HUES48 (cell line): ENCODE results near the gene DPP4.

ENCODE experiments used
- H3K27ac ChIP-seq: one replicate; pipeline ENCODE4 v1.7.0; 2013; ENCODE audit warnings: low read depth, low read length, inconsistent platforms
- H3K27me3 ChIP-seq: 2 replicates; pipeline ENCODE4 v1.6.1; 2013; ENCODE audit warnings: mild to moderate bottlenecking, low read length; ENCODE audit not compliant: control insufficient read depth, insufficient read depth
- H3K36me3 ChIP-seq: 2 replicates; pipeline ENCODE4 v1.6.1; 2013; ENCODE audit warnings: low read length; ENCODE audit not compliant: control insufficient read depth, insufficient read depth
- H3K4me1 ChIP-seq: 2 replicates; pipeline ENCODE4 v1.6.1; 2013; ENCODE audit warnings: mild to moderate bottlenecking, low read length; ENCODE audit not compliant: control insufficient read depth, insufficient read depth
- H3K4me3 ChIP-seq: 2 replicates; pipeline ENCODE4 v1.5.1; 2013; ENCODE audit warnings: mild to moderate bottlenecking, low read depth, low read length
- H3K9ac ChIP-seq: 2 replicates; pipeline ENCODE4 v1.6.1; 2013; ENCODE audit warnings: mild to moderate bottlenecking, low read depth, low read length, moderate library complexity
- H3K9me3 ChIP-seq: 2 replicates; pipeline ENCODE4 v1.6.1; 2013; ENCODE audit warnings: low read length; ENCODE audit not compliant: control insufficient read depth, insufficient read depth

The DPP4 gene

DNA sequence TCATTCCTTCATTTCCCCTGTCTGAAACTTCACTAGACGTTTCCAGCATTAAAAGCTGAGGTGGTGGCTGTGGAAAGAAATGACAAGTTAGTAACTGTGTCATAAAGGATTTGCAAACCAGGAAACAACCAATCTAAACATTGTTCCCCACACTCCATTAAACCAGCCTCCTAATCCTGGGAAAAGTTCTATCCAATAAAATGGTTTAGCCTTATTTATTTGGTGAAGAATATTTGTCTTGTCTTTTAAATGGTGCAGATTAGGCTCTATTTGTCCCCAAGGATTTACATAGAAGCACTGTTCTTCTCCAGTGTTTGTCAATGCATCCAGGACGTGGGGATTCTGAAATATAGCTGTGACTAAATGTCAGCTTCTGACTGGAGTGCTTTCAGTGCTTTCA lies 10.5 kb upstream of the DPP4 start:
- Histone ChIP-seq H3K36me3 (no peaks in the 10 kb centered on the region), H3K4me3 (no peak overlapping the region), H3K27ac (no peak overlapping the region), H3K27me3 (no peaks in the 10 kb centered on the region), H3K9ac (no peak overlapping the region), H3K4me1 (no peaks in the 10 kb centered on the region), H3K9me3 (peaks cover 5% of the 10 kb centered on the region)

DNA sequence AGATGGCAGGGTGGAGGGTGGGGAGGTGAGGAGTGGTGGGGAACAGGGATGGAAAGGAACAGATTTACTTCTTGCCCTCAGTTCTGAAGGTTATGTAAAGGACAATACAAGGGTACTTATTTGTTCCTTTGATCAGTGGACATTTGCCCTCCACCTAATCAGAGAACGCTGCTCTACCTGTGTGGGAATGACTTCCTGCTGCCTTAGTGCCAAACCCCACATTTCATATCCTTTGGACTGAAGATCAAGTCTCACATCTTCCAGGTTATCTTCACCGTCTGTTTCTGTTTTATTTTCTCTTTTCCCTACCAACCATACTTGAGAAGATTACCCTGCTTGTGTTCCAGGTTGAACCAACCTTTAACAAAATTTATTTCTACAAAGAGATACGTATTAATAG lies 8.7 kb upstream of the DPP4 start:
- no peak overlapping the region for H3K9ac ChIP-seq
- no peak overlapping the region for H3K27ac ChIP-seq
- H3K9me3 ChIP-seq = peaks cover 17% of the 10 kb centered on the region
- no peaks in the 10 kb centered on the region for H3K27me3 ChIP-seq
- no peaks in the 10 kb centered on the region for H3K4me1 ChIP-seq
- no peak overlapping the region for H3K4me3 ChIP-seq
- H3K36me3 ChIP-seq = no peaks in the 10 kb centered on the region

- Histone ChIP-seq H3K4me3 (no peak overlapping the region), H3K27me3 (no peaks in the 10 kb centered on the region), H3K9ac (no peak overlapping the region), H3K4me1 (no peaks in the 10 kb centered on the region), H3K36me3 (no peaks in the 10 kb centered on the region), H3K9me3 (peaks cover 17% of the 10 kb centered on the region), H3K27ac (no peak overlapping the region)
Measured at GRCh38 chr2:162082036-162082435, 8.0 kb upstream of the DPP4 start.

DNA sequence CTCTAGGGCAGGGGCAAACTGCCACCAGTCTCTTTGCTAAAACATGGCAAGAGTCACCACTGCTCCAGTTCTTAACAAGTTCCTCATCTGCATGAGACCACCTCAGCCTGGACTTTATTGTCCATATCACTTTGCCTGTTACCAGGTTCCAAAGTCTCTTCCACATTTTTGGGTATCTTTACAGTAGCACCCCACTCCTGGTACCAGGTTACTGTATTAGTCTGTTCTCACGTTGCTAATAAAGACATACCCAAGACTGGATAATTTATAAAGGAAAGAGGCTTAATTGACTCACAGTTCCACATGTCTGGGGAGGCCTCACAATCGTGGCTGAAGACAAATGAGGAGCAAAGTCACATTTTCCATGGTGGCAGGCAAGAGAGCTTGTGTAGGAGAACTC lies 5.5 kb upstream of the DPP4 start:
- H3K27me3 ChIP-seq = peaks cover 16% of the 10 kb centered on the region
- H3K4me1 ChIP-seq = peaks cover 15% of the 10 kb centered on the region
- no peaks in the 10 kb centered on the region for H3K36me3 ChIP-seq
- no peak overlapping the region for H3K9ac ChIP-seq
- H3K9me3 ChIP-seq = peaks cover 17% of the 10 kb centered on the region
- H3K27ac ChIP-seq = no peak overlapping the region
- no peak overlapping the region for H3K4me3 ChIP-seq

DNA sequence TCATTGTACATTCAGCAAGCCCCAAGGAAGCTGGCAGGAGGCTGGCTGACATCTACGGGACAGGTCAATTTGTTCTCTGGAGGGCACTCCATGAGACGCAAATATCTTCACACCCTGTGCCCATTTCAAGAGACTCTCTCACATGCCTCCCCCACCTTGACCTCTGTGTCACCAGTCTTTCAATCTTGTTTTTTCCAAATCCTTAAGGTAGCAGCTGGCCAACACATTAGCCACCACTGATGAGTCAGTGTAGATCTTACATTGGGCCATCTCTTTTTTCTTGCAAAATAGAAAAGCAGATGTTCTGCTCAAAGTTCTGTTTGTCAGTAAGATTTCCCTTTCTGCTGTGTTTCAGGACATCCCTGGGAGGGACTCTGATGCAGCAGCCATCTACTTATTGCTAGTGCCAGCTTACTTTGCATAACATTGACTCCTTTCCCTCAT lies 1.7 kb upstream of the DPP4 start:
- peaks cover 38% of the 10 kb centered on the region for H3K27me3 ChIP-seq
- peaks cover 22% of the 10 kb centered on the region for H3K4me1 ChIP-seq
- peaks cover 17% of the 10 kb centered on the region for H3K9me3 ChIP-seq
- no peaks in the 10 kb centered on the region for H3K36me3 ChIP-seq
- no peak overlapping the region for H3K9ac ChIP-seq
- H3K4me3 ChIP-seq = no peak overlapping the region
- no peak overlapping the region for H3K27ac ChIP-seq

- peaks cover 28% of the 10 kb centered on the region for H3K4me1 ChIP-seq
- H3K27me3 ChIP-seq = peaks cover 38% of the 10 kb centered on the region
- H3K9me3 ChIP-seq = peaks cover 17% of the 10 kb centered on the region
- peak overlapping the region; percentile 87; the same call in 1 of the 2 replicates for H3K4me3 ChIP-seq
- H3K27ac ChIP-seq = peak overlapping the region; percentile 52
- no peaks in the 10 kb centered on the region for H3K36me3 ChIP-seq
- H3K9ac ChIP-seq = no peak overlapping the region
Measured at GRCh38 chr2:162074928-162075688, 1.1 kb upstream of the DPP4 start.

DNA sequence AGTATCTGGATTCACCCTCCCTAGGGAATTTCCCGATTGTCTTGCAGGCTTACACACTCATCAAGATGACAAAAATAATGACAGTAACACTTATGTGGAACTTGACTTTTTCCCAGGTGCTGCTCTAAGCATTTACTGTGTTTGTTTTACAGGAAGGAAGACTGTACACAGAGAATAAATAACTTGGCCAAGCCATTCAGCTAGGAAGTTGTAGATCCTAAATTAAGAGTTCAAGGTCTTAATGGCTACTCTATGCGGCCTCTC lies 549 bp upstream of the DPP4 start:
- Histone ChIP-seq H3K4me3 (peak overlapping the region; percentile 87), H3K4me1 (peaks cover 29% of the 10 kb centered on the region), H3K27ac (peak overlapping the region; percentile 52), H3K9me3 (peaks cover 12% of the 10 kb centered on the region), H3K36me3 (no peaks in the 10 kb centered on the region), H3K27me3 (peaks cover 38% of the 10 kb centered on the region), H3K9ac (peak overlapping the region; percentile 27; the same call in 1 of the 2 replicates)

GRCh38 chr2:162072976-162073887 lies 783 bp downstream of the DPP4 start:
- Histone ChIP-seq H3K27me3 (peaks cover 38% of the 10 kb centered on the region), H3K27ac (peak overlapping the region; percentile 52), H3K4me3 (peak overlapping the region; percentile 87), H3K9me3 (no peaks in the 10 kb centered on the region), H3K36me3 (no peaks in the 10 kb centered on the region), H3K9ac (peak overlapping the region; percentile 27; the same call in 1 of the 2 replicates), H3K4me1 (peaks cover 29% of the 10 kb centered on the region)

GRCh38 chr2:162072181-162072702 lies 1.8 kb downstream of the DPP4 start:
- Histone ChIP-seq H3K9ac (no peak overlapping the region), H3K36me3 (no peaks in the 10 kb centered on the region), H3K27me3 (peaks cover 38% of the 10 kb centered on the region), H3K4me3 (no peak overlapping the region), H3K27ac (no peak overlapping the region), H3K9me3 (no peaks in the 10 kb centered on the region), H3K4me1 (peaks cover 29% of the 10 kb centered on the region)

GRCh38 chr2:162071001-162071400 lies 3.0 kb downstream of the DPP4 start:
- Histone ChIP-seq H3K4me1 (peaks cover 27% of the 10 kb centered on the region), H3K27ac (no peak overlapping the region), H3K9me3 (no peaks in the 10 kb centered on the region), H3K9ac (no peak overlapping the region), H3K36me3 (no peaks in the 10 kb centered on the region), H3K27me3 (peaks cover 36% of the 10 kb centered on the region), H3K4me3 (no peak overlapping the region)
